ENCODE data around the gene PSME4. TPM values are rescaled to one million over a fixed set of nuclear protein-coding genes. Genes with fewer than 3 reads are reported as not detected.
"Not testable (repeated sequence)": the region's sequence is repeated elsewhere in the genome, so short reads cannot be mapped to it uniquely, and the experiment has no call there.

PSME4 gene
- total RNA-seq, 4 donors from 2014 or later = 20.0 to 94.5 (median 78.8) TPM

DNA sequence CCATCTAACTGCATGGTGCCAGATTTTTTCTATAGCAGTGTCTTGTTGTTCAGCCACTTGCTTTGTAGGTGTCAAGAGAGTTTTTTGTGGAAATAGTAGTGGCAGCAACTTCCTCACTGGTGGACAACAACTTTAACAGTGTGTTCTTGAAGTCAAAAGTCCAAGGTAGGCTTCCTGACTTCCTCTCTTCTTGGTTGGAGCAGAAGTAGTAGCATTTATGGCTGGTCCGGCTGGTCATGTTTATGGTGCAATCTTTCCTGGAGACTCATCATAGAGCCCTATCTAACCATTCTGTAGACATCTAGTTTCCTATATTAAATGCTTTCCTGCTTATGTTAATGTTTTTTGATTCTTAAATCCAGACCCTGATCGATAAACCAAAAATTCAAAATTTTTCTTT, 122.7 kb downstream of the PSME4 start:
- H3K36me3 ChIP-seq = no peaks in the 10 kb centered on the region
- DNase-seq = no peak
- H3K27ac ChIP-seq = no peak overlapping the region
- no peaks in the 10 kb centered on the region for H3K4me1 ChIP-seq
- no peak overlapping the region for H3K4me3 ChIP-seq
- intact Hi-C loops (cut with DNase I; ENCODE audit: low total_unique reads) = no loop called here
- no peaks in the 10 kb centered on the region for H3K9me3 ChIP-seq
- no peaks in the 10 kb centered on the region for H3K27me3 ChIP-seq
- TF ChIP-seq POLR2A (IDR thresholded peaks at IDR 0.05) = no peak
- TF ChIP-seq, protein P1, sequence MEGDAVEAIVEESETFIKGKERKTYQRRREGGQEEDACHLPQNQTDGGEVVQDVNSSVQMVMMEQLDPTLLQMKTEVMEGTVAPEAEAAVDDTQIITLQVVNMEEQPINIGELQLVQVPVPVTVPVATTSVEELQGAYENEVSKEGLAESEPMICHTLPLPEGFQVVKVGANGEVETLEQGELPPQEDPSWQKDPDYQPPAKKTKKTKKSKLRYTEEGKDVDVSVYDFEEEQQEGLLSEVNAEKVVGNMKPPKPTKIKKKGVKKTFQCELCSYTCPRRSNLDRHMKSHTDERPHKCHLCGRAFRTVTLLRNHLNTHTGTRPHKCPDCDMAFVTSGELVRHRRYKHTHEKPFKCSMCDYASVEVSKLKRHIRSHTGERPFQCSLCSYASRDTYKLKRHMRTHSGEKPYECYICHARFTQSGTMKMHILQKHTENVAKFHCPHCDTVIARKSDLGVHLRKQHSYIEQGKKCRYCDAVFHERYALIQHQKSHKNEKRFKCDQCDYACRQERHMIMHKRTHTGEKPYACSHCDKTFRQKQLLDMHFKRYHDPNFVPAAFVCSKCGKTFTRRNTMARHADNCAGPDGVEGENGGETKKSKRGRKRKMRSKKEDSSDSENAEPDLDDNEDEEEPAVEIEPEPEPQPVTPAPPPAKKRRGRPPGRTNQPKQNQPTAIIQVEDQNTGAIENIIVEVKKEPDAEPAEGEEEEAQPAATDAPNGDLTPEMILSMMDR (IDR thresholded peaks at IDR 0.05) = no peak

DNA sequence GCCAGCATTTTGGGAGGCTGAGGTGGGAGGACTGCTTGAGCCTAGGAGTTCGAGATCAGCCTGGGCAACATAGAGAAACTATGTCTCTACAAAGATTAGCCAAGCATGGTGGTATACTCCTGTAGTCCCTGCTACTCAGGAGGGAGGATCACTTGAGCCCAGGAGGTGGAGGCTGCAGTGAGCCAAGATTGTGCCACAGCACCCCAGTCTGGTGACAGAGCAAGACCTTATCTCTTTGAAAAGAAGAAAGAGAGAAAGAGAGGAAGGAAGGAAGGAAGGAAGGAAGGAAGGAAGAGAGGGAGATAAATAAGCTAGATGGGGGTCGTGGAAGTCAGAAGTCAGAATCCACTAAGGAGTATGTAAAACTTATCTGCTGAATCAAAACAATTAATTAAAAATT, 127.2 kb downstream of the PSME4 start:
- Histone ChIP-seq H3K27ac (no peak overlapping the region), H3K4me3 (no peak overlapping the region), H3K36me3 (no peaks in the 10 kb centered on the region), H3K4me1 (no peaks in the 10 kb centered on the region), H3K9me3 (no peaks in the 10 kb centered on the region), H3K27me3 (no peaks in the 10 kb centered on the region)
- DNase-seq = no peak
- intact Hi-C loops (cut with DNase I; ENCODE audit: low total_unique reads) = no loop called here
- TF ChIP-seq, protein P1 (IDR thresholded peaks at IDR 0.05) = no peak
- TF ChIP-seq POLR2A (IDR thresholded peaks at IDR 0.05) = no peak

DNA sequence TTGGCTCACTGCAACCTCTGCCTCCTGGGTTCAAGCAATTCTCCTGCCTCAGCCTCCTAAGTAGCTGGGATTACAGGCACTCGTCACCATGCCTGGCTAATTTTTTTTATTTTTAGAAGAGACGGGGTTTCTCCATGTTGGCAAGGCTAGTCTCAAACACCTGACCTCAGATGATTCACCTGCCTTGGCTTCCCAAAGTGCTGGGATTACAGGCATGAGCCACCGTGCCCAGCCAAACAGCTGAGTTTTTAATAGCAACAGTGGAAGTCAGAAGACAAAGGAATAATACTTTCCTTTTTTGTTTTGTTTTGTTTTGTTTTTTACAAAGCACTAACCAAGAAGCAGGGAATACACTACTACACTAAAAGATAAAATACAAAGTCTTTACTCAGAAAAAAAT, 127.9 kb downstream of the PSME4 start:
- intact Hi-C loops (cut with DNase I; ENCODE audit: low total_unique reads) = no loop called here

DNA sequence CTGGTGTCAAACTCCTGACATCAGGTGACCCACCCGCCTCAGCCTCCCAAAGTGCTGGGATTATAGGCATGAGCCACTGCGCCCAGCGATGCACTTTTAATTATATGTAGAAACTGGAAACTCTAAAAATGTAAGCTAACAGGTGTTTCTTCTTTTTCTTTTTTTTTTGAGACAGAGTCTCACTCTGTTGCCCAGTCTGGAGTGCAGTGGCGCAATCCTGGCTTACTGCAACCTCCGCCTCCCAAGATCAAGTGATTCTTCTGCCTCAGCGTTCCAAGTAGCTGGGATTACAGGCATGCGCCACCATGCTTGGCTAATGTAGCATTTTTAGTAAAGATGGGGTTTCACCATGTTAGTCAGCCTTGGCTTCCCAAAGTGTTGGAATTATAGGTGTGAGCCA, 129.1 kb downstream of the PSME4 start:
- H3K27ac ChIP-seq; H3K9me3 ChIP-seq; H3K4me1 ChIP-seq; H3K36me3 ChIP-seq; H3K27me3 ChIP-seq; H3K4me3 ChIP-seq; intact Hi-C loops (cut with DNase I; ENCODE audit: low total_unique reads); DNase-seq: not testable (repeated sequence)

More for the DNA sequence above, 127.9 kb downstream of the PSME4 start:
- no peak overlapping the region for H3K4me3 ChIP-seq
- TF ChIP-seq, protein P1 (IDR thresholded peaks at IDR 0.05) = no peak
- TF ChIP-seq POLR2A (IDR thresholded peaks at IDR 0.05) = no peak
- H3K36me3 ChIP-seq = no peaks in the 10 kb centered on the region
- no peak overlapping the region for H3K27ac ChIP-seq
- no peaks in the 10 kb centered on the region for H3K9me3 ChIP-seq
- H3K27me3 ChIP-seq = no peaks in the 10 kb centered on the region
- DNase-seq = no peak
- no peaks in the 10 kb centered on the region for H3K4me1 ChIP-seq

DNA sequence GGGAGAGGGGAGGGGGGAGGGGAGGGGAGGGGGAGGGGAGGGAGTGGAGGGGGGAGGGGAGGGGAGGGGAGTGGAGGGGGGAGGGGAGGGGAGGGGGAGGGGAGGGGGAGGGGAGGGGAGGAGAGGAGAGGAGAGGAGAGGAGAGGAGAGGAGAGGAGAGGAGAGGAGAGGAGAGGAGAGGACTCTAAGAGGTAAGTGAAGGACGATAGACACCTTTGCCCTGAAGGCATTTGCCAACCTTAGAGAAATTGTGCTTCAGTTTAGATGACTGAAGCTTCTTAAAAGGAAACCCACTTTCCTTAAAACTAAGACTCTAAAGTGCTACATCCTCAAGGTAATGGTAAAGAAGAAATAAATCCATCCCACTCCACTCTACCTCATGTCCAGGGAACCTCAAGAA, 130.2 kb downstream of the PSME4 start:
- Histone ChIP-seq H3K36me3 (no peaks in the 10 kb centered on the region), H3K4me3 (no peak overlapping the region), H3K4me1 (no peaks in the 10 kb centered on the region), H3K27me3 (no peaks in the 10 kb centered on the region), H3K27ac (no peak overlapping the region), H3K9me3 (no peaks in the 10 kb centered on the region)
- no peak for TF ChIP-seq POLR2A (IDR thresholded peaks at IDR 0.05)
- TF ChIP-seq, protein P1 (IDR thresholded peaks at IDR 0.05) = no peak
- intact Hi-C loops (cut with DNase I; ENCODE audit: low total_unique reads) = no loop called here
- DNase-seq = no peak

DNA sequence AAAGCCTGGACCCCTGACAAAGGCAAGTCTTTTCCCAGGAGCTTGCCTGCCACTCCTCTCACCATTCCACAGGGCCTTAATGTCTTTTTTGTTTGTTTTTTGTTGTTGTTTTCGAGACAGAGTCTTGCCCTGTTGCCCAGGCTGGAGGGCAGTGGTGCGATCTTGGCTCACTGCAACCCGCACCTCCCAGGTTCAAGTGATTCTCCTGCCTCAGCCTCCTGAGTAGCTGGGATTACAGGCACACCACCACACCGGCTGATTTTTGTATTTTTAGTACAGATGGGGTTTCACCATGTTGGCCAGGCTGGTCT, 140.9 kb downstream of the PSME4 start:
- DNase-seq; H3K4me1 ChIP-seq; intact Hi-C loops (cut with DNase I; ENCODE audit: low total_unique reads); H3K27ac ChIP-seq; H3K27me3 ChIP-seq; H3K36me3 ChIP-seq; H3K4me3 ChIP-seq; H3K9me3 ChIP-seq: not testable (repeated sequence)
